Eye (tissue), 1 donor: ENCODE data around the gene SASS6.

Source experiments
- DNase-seq: peaks from one replicate; pipeline ENCODE4 v3.0.0-alpha.2; 2015

Gene SASS6, protein sequence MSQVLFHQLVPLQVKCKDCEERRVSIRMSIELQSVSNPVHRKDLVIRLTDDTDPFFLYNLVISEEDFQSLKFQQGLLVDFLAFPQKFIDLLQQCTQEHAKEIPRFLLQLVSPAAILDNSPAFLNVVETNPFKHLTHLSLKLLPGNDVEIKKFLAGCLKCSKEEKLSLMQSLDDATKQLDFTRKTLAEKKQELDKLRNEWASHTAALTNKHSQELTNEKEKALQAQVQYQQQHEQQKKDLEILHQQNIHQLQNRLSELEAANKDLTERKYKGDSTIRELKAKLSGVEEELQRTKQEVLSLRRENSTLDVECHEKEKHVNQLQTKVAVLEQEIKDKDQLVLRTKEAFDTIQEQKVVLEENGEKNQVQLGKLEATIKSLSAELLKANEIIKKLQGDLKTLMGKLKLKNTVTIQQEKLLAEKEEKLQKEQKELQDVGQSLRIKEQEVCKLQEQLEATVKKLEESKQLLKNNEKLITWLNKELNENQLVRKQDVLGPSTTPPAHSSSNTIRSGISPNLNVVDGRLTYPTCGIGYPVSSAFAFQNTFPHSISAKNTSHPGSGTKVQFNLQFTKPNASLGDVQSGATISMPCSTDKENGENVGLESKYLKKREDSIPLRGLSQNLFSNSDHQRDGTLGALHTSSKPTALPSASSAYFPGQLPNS

DNA sequence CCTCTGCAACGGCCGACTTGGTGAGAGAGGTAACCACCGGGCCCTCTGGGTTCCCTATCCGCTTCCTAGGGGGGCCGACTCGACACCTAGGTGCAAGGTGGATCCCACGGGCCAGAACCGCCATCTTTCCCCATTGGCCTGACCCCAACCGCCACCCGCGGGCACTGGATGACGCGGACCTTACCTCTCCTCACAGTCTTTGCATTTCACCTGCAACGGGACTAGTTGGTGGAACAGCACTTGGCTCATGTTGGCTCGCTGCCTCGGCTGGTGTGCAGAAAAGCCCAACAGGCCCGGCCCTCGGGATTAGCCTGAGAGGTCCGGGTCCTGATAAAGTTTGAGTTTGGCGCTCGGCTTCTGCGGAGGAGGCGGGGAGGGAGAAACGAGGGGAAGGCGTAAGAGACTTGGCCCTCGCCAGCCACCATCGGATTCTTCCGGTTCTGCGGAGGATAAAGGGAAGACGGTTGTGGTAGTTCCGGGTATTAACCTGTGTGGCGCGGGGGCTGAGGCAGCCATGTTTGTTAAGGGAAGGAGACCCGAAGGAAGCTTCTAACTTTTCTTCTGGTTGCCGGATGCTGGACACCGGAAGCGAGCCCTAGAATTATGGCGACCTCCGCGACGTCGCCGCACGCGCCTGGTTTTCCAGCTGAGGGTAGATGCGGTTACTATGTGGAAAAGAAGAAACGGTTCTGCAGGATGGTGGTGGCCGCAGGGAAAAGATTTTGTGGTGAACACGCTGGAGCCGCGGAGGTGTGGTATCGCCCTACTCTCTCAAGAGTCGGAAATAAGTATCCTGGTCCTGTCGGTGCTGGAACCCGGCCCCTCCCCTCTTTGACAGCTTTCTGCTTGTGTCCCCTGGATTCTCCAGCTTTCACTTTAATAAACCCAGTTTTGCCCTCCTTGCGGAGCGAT lies at the start of gene SASS6, which contains the start of gene TRMT13:
Gene SASS6, minus strand, starts transcription at position 365 of the 912 bp plus-strand sequence. Its CDS starts 116 bp downstream, at position 249.
Gene TRMT13, plus strand, starts transcription at position 598 of the 912 bp plus-strand sequence. Its CDS starts 6 bp downstream, at position 604.
- DNase-seq: peak; percentile 99

DNA sequence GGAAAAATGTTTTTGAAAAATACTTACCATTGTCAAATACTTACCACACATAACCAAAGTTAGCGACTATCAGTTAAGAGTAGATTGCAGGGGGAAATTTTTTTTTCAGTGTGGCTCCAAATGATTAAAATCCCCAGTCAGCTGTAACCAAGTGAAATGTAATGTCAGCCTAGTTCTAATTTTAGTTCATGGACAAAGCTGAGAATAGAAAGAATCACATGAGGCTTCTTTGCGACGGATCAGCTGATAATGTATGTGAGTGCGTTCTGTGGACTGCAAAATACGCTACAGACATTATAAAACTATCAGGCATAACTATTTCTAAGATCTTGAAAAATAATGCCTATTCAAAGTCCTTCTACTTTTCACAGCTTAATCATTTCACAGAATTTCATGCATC lies 45.4 kb upstream of the SASS6 start, which contains the start of gene LRRC39:
Gene LRRC39, minus strand, starts transcription at position 166 of the 400 bp plus-strand sequence. CDS start 9,740 bp downstream, outside the sequence.
- no peak for DNase-seq

DNA sequence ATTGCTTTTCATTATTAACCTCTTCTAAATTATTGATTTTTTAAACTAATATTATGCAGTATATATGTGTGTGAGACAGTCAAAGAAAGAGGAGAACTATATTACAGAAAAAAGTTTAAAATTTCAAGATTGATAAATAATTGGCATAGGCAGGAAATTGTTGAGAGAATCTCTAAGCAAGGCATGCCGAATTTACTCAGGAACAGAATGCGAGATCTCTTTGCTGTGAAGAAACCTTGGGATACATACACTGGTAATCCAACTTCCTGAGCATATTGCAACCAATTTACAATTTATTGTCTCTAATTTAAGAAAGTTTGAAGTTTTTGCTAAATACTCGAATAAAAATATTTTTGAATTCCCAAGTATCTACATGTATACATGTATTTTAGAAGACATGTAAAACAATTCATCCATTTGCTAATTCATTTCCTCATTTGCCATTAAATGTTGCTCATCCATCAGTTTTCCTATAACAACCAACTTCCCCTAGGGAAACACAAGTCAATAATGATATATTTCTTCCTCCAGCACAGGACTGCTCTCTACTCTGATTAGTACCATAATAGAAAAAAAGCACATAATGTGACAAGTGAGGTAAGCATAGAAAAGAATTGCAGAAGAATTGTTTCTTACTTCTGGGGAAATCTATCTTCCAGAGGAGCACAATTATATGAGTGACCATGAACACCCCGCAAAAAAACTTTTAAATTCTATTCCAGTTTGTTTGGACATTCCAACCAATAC lies 44.7 kb upstream of the SASS6 start:
- no peak for DNase-seq

DNA sequence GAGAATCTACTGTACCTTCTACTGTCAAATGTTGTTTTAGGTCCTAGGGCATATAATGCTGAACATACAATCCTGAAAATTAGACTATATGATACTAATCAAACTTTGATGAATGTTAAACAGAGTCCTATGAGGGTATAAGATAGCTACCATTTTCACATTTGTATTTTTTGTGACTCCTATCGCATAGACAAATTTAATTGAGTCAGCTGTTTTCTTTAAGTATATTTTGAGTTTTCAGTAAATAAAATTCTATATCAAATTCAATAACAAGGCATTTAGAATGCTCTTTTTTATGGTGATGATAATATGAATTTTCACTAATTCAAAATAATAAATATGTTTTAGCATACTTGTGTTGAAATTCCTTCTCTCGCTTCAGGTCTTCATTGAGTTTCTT lies 35.3 kb upstream of the SASS6 start:
- DNase-seq: no peak

DNA sequence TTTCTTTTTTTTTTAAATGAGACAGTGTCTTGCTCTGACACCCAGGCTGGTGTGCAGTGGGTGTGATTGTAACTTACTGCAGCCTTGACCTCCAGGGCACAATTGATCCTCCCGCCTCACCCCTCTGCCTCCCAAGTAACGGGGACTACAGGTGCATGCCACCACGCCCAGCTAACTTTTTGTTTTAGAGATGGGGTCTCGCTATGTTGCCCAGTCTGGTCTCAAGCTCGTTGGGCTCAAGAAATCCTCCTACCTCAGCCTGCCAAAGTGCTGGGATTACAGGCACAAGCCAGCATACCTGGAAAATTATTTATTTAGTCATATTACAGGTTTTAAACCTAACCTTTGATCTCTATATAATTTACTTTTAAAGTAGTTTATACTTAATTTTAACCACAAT lies 32.0 kb upstream of the SASS6 start:
- no peak for DNase-seq

DNA sequence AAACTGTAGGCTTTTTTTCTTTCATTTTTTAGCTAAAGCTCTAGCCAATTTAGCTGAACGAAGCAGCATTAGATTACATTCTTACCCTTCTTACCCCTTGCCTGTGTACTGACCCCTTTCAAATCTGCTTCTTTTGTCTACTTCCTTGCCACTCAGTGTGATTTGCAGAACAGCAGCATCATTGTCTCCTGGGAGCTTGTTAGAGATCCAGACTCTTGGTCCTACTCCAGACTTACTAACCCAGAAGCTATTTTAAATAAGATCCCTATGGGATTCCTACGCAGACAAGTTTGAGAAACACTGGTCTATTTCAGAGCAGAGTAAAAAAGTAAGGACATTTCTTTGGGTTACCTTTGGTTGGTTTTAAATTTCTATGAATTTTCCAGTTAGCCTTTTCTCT lies 31.5 kb upstream of the SASS6 start:
- DNase-seq: peak; percentile 73

DNA sequence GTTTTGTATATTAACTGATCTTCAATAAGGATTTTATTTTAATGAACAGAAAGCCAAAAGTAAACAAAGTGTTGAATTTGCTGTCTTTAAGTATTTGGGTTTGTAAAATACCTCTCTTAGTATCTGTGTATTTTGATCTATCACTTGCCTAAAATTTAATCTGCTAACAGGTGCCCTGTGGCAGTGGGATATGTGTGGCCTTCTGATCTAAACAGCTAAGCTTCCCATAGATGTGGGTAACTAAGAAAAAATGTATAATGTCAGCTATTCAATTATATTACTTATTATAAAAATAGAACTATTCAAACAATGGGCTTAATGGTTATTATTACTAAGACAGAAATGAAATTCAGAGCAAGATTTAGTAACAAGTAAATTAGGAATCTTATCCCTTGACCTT lies 30.2 kb upstream of the SASS6 start:
- DNase-seq: no peak

DNA sequence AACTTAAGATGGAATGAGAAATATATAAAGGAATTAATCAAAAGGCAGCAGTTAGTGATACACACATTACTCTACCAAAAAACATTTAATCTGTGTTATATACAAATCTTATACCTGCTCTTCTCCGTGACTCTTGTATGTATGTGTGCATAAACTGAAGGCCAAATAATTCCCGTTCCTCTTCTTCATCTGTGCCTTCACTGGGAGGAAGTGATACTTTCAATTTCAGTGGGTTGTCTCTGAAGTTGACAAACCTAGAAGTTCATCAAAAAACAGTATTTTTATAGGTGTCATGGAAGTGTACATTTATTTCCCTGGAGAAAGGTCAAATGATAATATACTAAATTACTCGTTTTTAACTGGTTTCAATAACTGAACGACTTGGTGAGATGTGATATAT lies 19.5 kb upstream of the SASS6 start:
- DNase-seq: no peak

DNA sequence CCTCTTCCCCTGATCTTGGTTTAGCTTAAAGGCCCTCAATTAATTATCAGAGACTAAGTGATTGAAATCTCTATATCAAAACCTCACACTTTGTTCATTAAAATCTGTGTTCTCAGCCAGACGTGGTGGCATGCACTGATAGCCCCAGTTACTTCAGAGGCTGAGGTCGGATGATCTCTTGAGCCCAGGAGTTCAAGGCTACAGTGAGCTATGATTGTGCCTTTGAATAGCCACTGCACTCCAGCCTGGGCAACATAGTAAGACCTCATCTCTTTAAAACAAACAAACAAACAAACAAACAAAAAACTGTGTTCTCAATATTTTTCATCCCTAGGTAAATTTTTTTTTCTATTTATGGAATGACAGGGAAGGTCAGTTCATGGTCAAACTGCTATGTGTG lies 18.9 kb upstream of the SASS6 start:
- no peak for DNase-seq

DNA sequence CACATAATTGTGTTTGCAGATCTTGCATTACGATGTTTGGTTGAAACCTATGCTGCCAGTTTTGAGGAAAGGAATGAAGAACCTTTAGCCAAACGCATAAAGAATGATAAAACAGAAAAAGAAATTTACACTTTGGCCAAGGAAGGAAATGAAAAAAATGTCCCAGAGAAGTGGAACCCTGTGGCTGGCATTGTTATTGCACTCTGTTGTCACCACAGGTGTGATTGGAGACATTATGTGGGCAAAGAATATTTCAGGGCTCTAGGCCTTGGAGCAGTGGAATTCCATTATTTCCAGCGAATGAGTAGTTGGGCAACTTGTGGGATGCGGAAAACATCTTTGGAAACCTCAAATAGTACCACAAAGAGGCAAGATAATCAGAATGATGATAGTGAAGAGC lies 15.1 kb upstream of the SASS6 start:
- DNase-seq: no peak

DNA sequence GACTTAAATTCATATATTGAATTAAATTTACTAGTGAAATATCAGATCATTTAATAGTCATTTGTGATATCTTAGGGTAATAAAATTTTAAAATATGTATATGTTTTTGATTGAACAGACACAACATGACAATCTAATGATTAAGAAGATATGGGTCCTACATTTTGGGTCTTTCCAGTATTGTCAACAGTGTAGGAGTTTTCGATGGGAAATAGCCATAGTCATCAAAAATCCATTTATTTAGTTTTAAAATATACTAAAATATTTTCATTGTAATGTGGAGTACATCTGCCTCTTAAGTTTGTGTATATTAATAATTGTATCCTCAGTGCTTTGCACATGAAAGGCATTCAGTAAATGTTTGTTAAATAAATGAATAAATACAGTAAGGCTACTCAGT lies 14.2 kb upstream of the SASS6 start:
- DNase-seq: no peak

DNA sequence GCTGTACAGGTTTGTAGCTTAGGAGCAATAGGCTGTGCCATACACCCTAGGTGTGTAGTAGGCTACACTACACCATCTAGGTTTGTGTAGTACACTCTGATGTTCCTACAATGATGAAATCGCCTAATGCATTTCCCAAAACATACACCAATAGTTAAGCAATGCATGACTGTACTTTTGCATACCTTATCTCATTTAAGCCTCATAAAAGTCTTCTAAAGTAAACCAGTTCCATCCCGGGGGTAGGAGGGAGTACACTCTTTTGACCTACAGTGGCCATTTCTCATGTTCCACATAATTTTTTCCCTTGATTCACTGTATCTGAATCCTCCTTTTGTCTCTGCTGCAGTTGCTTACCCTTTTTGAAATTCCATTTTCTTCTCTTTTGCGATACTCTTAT lies 12.4 kb upstream of the SASS6 start:
- no peak for DNase-seq

DNA sequence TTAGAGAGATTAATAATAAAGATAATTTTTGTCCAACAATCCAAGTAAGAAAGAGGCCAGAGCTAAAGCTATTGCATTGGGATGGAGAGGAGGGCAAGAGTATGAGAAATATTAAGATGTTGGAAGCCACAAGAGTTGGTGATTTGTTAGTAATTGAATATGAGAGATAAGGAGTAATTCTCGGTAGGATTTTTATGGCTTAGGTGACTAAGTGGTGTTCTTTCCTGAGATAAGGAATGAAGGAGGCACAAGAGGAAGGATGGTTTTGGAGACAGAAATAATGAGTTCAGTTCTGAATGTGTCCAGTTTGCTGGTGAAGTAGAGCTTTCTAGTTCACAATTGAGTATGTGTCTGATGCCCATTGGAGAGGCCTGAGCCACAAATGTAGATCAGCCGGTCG lies 9.6 kb upstream of the SASS6 start:
- no peak for DNase-seq

DNA sequence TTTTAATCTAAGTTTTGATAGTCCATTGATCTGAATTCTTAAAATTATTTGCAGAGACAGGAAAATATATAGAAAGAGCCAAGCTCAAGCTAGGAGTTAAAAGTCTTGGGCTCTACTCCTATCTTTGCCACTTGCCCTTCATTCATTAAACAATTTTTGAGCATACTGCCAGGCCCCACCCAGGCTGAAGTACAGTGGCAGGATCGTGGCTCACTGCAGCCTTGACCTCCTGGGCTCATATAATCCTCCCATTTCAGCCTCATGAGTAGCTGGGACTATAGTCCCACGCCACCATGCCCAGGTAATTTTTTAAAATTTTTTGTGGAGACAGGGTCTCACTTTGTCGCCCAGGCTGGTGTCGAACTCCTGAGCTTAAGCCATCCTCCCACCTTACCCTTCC lies 8.5 kb upstream of the SASS6 start:
- DNase-seq: no peak

DNA sequence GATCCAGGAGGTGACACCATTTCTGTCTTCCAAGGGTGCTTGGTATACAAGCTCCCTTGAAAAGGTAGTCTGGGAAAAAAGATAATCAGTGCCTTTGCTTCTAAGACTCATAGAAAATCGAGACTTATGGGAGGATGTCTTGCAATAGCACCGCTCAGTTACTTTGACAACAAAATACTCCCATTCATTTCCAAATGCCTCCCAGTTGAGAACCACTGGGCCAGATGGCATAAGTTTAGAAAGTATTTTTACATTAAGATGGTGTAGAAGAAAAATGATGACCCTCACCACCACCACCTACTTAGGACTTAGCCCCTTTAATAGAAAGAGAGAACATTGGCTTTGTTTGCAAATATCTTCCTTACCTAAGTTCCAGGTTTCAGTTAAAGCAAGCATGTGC lies 4.9 kb upstream of the SASS6 start:
- no peak for DNase-seq

DNA sequence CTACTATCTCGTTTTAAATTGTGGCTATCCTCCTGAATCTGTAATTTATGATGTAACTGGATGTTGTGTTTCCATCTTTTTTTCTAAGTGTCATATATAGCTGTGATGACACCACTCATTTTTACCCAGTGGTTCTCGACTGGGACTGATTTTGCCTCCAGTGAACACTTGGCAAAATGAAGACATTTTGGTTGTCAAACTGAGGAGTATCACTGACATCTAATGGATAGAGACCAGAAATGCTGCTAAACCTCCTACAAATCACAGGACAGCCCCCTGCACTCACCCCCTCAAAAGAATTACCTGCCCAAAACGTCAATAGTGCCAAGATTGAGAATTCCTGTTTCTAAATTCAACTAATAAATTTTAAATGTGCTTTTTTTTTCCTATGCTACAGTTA lies 2.1 kb upstream of the SASS6 start:
- no peak for DNase-seq

DNA sequence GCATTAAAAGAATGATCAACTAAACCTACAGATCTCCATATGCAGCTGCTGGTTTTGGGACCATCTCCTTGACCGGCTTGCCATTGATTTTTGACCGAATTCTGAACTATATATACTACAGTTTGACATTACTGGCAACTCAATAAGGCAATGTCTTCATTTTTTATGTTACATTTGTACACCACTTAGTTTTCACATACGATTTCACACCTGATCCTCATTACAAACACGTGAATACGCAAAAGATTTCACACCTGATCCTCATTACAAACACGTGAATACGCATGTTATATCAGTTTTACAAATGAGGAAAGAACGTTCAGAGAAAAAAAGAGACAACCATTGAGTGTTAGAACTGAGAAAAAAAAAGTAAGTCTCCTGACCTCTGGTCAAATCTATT lies 1.1 kb downstream of the SASS6 start:
- no peak for DNase-seq

DNA sequence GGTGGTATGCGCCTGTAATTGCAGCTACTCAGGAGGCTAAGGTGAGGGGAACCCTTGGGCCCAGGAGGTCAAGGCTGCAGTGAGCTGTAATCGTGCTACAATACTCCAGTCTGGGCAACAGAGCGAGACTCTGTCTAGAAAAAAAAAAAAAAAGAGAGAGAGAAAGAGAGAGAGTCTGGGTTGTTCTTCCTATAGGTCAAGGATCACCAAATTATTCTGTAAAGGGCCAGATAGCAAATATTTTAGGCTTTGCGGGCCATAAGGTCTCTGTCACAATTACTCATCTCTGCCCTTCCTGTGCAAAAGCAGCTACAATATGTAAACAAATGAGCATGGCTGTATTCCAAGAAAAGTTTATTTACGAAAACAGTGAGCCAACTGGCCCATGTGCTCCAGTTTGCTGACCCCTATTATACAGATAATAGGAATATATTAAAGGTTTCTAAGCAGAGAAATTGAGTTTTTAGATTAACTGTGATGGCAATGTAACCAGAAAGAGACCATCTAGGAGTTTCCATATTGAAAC lies 2.1 kb downstream of the SASS6 start:
- DNase-seq: no peak

DNA sequence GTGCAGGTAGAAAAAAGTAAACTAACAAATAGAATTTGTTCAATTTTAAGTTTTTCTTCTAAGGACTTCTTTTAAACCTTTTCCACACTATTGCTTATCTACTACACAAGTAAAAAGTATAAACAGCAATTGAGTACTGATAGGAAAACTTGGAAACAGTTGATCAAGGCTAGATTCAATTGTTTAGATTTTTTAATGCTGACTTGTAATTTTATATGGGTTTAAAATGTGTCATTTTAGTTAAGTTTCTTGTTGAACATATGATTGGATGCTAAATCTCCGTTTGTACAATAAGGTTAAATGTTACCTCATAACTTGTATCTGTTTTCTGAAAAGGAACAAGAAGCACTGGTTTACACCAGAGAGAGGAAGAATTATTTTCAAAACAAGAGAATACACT lies 5.5 kb downstream of the SASS6 start:
- no peak for DNase-seq

DNA sequence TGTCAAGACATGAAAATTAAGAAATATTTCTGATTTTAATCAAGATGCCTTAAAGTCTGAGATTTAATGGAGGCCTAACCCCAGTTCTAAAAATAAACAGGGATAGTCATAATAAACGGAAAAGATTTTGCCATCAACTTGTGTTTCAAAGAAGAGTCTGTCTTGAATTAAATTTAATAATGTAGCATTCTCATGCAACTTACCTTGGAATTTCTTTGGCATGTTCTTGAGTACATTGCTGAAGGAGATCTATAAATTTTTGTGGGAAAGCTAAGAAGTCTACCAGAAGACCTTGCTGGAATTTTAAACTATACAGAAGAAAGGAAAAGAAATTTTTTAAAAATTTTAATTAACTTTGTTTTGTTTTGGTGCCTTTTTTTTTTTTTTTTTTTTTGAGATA lies 10.6 kb downstream of the SASS6 start:
- DNase-seq: no peak

DNA sequence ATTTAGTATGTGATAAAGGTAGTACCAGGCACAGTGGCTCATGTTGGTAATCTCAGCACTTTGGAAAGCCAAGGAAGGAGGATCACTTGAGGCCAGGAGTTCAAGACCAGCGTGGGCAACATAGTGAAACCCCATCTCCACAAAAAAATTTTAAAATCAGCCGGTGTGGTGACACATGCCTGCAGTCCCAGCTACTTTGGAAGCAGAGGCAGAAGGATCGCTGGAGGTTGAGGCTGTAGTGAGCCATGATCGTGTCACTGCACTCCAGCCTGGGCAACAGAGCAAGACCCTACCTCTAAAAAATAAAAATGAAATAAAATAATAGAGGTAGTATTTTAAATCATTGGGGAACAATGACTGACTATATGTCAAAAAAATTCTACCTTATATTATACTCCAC lies 17.2 kb downstream of the SASS6 start:
- DNase-seq: no peak

DNA sequence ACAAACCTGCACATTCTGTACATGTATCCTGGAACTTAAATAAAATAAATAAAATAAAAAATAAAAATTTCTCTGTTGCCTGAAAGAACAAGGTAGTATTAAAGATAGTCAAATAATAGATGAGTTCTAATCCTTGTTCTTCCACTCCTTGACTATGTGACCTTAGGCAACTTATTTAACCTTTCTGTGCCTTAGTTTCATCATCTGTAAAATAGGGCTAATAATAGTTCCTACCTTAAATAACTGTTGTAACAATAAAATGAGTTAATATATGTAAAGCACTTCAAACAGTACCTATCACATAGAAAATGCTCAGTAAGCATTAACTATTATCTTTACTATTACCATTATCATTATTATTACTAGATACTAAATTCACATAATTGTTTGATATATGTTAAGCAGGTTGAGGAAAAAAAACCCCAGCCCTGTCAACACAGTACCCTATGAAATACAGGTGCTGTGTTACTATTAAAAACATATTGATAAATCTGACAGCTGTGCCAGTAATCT lies 23.1 kb downstream of the SASS6 start:
- no peak for DNase-seq
